VCaP (cell line): Measurements from ENCODE around the gene RGR.

Experiments
- H3K27ac ChIP-seq: fragments of 450-650 bp; 2 replicates; pipeline ENCODE4 v1.5.1; 2017
- CTCF ChIP-seq: fragments of 450-650 bp; conservative IDR thresholded peaks from 2 replicates; pipeline ENCODE4 v1.5.1; 2017; ENCODE audit warnings: mild to moderate bottlenecking, moderate library complexity

Gene RGR

GRCh38 chr10:84201682-84202081 lies 43.2 kb upstream of the RGR start:
- no peak overlapping the region for H3K27ac ChIP-seq

GRCh38 chr10:84202349-84202748 lies 42.5 kb upstream of the RGR start:
- H3K27ac ChIP-seq, result no peak overlapping the region
- TF ChIP-seq CTCF, result no peak

More at GRCh38 chr10:84201682-84202081, 43.2 kb upstream of the RGR start:
- no peak for TF ChIP-seq CTCF

GRCh38 chr10:84204122-84204521 lies 40.7 kb upstream of the RGR start:
- TF ChIP-seq CTCF, result peak; percentile 6
- H3K27ac ChIP-seq, result no peak overlapping the region

GRCh38 chr10:84204610-84205009 lies 40.2 kb upstream of the RGR start:
- no peak overlapping the region for H3K27ac ChIP-seq
- no peak for TF ChIP-seq CTCF

- TF ChIP-seq CTCF, result peak; percentile 93
- no peak overlapping the region for H3K27ac ChIP-seq
Measured at GRCh38 chr10:84205049-84205852, 39.6 kb upstream of the RGR start.

GRCh38 chr10:84205853-84206525 lies 38.9 kb upstream of the RGR start:
- peak; percentile 31 for TF ChIP-seq CTCF
- H3K27ac ChIP-seq, result no peak overlapping the region

- no peak for TF ChIP-seq CTCF
- H3K27ac ChIP-seq, result no peak overlapping the region
Measured at GRCh38 chr10:84208023-84208422, 36.8 kb upstream of the RGR start.
